HG03354 (cell line): ENCODE data around the gene JAGN1.
"Not testable (repeated sequence)": the region's sequence is repeated elsewhere in the genome, so short reads cannot be mapped to it uniquely, and the experiment has no call there.

Source experiments
- ATAC-seq: cut with Tn5 transposase; IDR thresholded peaks from one replicate; pipeline ENCODE4 v1.9.1; 2021; ENCODE audit warnings: mild to moderate bottlenecking; ENCODE audit not compliant: unreplicated experiment, poor library complexity, severe bottlenecking

The JAGN1 gene

DNA sequence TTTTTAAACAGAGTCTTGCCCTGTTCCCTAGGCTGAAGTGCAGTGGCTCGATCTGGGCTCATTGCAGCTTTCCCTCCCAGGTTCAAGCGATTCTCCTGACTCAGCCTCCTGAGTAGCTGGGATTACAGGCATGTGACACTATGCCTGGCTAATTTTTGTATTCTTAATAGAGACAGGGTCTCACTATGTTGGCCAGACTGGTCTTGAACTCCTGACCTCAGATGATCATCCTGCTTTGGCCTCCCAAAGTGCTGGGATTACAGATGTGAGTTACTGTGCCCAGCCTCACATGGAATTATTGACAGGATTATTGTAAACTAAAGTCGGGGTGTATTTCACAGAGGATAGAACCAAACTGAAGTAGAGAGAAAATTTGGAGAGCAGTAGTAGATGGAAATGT is 5.3 kb downstream of the JAGN1 start:
- ATAC-seq, result not testable (repeated sequence)

DNA sequence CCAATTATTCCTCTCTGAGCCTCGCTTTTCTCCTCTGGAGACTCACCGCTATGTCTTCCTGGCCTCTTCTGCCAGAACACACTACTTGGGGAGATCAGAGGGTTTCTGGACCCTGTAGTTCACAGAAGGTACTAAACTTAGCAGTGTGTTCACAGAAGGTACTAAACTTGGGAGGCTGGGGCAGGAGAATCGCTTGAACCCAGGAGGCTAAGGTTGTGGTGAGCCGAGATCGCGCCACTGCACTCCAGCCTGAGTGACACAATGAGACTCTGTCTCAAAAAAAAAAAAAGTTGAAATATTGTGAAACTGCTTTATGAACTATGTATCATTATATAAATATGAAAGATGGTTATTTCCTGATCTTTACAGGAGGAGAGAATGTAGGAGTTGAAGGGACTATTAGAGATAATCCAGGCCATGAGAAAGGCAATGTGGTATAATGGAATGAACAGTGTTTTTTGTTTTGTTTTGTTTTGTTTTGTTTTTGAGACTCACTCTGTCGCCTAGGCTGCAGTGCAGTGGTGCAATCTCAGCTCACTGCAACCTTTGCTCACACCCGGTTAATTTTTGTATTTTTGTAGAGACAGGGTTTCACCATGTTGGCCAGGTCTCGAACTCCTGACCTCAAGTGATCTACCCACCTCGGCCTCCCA is 6.5 kb downstream of the JAGN1 start:
- ATAC-seq, result not testable (repeated sequence)

DNA sequence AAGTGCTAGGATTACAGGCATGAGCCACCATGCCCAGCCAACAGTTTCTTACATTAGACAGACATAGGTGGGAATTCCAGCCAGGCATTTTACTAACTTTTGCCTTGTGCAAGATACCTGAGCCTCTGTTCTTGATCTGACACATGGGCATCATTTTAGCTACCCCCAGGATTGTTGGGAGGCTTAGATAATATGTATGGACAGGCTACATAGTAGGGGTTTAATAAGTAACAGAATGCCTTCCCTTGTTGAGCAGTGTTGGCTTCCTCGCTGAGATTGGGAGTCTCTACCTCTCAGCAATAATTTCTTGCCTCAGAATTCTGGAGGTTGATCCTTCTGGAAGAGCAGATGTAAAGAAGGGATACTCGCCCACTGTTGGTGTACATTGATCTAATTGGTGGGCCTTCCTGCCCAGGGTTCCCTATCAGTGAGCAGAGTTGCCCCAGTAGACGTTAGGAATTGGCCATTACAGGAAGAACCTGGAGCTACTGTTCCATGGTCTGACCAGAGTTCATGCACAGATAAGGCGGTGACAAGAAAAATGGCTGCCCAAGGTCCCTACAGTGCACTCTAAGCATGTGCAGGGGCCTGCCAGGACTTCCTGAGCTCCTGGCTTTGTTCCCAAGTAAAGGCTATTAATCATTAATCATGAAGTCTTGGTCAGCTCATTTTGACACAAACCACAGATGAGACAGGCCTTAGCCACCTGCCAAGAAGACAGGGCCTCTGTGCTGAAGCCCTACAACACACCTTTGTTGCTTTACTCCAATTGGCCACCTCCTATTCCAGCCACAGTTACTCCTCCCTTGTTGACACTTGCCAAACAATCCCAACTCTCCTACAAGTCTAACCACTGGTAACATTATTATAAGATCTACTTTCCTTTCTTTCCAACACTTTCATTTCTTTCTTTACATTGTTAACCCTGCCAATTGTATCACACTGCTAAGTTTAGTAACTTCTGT is 7.3 kb downstream of the JAGN1 start:
- peak; percentile 50 for ATAC-seq

DNA sequence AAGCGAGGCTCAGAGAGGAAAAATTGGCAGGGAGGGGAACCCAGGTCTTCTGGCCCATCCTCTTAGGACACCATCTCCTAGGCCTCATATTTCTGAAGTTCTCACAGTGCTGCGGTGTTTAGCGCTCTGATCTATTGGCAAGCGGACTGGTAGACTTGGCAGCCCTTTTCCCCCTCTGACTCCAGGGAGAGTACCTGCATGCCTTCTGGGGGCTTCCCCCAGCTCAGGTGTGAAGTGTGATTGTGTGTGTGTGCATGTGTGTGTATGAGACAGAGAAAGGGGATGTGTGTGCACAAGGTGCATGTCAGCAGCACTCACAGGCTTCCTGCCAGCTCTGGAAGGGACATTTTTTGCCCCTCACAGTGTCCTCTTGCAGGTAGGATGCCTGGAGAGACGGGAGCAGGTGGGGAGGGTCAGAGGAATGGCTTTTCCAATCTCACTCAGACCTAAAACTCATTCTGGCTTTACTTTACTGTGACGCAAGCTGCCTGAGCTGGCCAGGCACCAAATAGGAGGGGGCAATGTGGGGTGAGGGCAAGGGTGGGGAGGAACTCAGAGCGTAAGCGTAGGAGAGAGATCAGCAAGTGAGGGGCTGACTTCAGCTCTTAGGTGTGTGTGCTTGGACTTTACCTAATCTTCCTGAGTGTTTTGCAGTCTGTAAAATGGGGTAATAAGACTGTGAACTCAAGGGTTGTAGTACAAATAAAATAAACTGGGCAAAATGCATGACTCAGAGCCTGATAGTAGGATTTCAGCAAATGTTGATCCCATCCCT is 8.2 kb downstream of the JAGN1 start:
- ATAC-seq, result no peak

DNA sequence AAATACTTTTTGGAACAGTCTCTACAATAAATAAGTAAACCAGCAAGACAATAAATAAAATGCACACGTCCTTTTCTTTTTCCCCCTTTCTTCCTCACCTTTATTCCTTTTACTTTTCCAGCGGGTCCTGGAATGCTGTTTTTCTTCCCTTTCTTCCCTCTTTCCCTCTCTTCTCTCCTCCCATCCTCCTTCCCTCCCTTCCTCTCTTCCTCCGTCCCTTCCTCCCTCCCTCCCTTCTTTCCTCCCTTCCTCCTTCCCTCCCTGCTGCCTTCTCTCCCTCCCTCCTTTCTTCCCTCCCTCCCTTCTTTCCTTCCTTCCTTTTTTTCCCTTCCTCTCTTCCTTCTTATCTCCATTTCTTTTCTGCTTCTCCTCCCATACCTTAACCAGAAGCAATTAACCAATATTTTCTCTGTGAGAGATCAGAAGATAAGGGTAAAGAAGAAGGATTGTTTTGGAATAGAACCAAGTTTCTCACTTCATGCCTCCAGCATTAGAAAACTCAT is 8.9 kb downstream of the JAGN1 start:
- no peak for ATAC-seq

DNA sequence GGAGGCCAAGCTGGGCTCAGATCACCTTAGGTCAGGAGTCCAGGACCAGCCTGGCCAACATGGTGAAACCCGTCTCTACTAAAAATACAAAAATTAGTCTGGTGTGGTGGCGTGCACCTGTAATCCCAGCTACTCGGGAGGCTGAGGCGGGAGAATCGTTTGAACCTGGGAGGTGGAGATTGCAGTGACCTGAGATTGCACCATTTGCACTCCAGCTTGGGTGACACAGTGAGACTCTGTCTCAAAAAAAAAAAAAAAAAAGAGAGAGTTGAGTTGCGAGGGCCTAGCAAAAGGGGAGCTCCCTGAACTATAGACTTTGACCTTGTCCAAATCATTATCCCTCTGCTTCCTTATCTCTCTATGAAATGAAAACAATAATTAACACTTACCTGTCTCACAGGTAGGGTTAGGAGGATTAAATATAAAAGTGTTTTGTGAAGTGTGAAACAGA is 10.6 kb downstream of the JAGN1 start:
- ATAC-seq, result not testable (repeated sequence)

DNA sequence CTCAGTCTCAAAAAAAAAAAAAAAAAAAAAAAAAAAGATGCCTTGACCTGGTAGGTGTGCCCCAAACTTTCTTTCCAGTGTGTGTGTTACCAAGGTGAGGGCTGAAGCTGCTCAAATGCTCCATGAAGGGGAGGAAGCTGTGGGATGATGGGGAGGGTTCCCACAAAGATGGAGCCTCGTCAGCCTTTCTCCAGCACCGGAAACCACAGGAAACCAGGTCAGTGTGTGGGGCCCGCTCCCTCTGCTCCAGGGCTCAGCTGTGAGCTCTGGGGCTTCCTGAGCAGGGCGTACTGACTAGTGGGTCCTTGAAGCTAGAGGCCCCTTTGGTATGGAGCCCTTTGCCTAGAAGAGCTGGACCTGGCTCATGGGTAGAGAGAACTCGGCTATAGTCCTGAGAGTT is 11.6 kb downstream of the JAGN1 start:
- ATAC-seq, result no peak

DNA sequence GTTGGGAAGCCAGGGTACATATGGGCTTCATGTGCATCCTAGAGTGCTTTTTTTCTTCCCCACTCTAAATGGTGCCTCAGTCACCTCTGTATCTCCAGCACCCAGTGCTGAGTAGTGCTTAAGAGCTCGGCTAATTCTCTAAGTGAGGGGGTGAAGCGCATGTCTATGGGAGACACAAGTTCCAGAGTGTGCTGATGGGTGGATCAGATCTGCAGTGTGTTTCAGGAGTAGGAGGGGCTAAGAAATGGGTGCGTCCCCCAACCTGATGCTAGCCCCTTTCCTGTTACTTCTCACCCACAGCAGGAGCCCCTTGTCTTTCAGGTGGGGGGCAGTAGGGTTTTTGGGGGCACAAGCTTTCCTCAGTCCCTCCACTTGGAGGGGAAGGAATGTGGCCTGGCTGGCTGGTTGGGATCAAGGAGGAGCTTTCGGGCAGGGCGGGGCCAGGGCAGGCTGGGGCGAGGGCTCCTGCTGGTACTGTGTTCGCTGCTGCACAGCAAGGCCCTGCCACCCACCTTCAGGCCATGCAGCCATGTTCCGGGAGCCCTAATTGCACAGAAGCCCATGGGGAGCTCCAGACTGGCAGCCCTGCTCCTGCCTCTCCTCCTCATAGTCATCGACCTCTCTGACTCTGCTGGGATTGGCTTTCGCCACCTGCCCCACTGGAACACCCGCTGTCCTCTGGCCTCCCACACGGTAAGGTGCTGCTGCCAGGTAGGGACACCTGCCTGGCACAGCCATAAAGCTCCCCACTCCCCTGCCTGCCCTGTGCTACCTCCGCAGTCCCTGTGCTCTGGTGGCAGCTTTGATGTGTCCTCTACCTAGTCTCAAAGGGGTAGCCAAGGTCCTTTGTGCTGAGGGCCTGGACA is 12.2 kb downstream of the JAGN1 start, which contains the start of gene IL17RE:
TSS of gene IL17RE (plus strand) at position 477 of the 866 bp plus-strand sequence. CDS start at position 562, 85 bp downstream.
- no peak for ATAC-seq

DNA sequence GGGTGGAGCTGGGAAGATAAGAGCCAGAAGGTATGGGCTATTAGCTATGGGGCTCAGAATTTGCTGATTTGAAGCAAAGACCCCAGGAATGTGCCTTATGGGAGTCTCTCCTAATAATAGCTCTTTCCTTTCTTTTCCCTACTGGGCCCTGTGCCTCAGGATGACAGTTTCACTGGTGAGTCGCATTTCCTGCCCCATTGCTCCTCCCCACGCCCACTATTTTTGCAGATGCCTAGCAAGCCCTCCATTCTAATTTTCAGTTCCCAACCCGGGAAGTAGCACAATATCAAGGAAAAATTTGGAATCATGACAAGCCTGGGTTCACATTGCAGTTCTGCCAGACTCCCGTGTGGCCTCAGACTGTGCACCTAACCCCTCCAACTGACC is 12.8 kb downstream of the JAGN1 start:
- ATAC-seq, result no peak

DNA sequence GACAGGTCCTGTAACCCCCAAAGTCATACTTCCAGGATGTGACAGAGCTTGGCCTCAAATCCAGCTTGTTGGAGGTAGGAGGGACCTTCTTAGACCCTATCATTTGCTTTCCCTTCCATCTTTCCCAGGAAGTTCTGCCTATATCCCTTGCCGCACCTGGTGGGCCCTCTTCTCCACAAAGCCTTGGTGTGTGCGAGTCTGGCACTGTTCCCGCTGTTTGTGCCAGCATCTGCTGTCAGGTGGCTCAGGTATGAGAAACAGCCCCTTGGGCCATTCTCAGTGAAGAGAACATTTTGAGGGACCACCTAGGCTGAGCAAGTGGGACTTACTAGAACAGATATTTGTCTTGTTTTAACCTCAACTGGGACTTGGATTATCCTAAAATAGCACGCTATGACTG is 13.5 kb downstream of the JAGN1 start:
- ATAC-seq, result no peak

DNA sequence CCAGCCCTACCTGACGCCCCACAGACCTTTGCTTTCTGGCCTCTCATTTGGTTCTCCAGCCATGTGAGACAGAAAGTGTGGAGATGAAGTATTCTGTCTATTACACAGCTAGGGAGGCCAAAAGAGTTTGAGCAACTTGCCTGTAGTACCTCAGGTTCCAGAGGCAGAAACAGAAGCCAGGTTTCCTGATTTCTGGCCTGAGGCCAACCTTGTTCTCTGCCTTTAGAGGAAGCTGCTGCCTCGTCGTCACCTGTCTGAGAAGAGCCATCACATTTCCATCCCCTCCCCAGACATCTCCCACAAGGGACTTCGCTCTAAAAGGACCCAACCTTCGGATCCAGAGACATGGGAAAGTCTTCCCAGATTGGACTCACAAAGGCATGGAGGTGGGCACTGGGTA is 16.1 kb downstream of the JAGN1 start:
- ATAC-seq, result no peak

DNA sequence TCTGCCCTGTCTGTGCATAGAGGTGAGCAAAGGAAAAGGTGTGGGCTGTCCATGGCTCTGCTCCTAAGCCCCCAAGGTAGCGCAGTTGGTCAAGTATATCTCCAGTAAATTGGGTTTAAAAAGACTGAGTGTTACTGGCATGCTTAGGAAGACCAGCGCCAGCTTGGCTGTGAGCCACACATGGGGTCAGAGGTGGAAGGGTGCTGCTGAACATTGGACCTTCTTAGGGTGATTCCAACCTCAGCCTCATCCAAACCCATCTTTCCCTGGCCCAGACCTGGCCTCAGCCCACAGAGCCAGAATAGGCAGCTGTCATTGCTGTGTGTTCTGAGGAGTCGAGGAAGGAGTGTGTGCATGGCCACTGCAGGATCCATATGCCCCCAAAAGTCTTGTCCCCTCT is 17.9 kb downstream of the JAGN1 start:
- ATAC-seq, result no peak

DNA sequence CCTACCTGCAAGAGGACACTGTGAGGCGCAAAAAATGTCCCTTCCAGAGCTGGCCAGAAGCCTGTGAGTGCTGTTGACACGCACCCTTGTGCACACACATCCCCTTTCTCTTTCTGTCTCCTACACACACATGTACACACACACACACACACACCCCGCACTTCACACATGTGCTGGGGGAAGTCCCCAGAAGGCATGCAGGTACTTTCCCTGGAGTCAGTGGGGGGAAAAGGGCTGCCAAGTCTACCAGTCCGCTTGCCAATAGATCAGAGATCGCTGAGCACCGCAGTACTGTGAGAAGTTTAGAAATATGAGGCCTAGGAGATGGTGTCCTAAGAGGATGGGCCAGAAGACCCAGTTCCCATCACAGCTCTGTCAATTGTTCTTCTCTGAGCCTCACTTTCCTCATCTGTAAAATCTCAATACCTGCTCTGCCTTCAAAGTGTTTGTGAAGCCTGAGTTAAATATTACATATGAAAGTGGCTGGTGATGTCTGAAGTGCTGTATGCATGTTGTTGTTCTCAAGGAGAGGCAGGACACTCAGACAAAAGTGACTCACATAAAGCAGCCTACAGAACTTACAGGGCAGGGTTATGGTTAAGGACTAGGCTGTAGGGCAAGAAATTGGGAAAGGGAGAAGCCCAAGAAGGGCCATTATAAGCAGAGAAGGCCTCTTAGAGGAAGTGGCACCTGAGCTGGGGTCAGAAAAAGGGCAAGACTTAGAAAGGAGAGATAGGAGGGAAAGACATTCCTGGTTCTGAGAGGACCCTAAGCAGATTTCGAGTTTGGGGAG is 19.0 kb downstream of the JAGN1 start:
- no peak for ATAC-seq

DNA sequence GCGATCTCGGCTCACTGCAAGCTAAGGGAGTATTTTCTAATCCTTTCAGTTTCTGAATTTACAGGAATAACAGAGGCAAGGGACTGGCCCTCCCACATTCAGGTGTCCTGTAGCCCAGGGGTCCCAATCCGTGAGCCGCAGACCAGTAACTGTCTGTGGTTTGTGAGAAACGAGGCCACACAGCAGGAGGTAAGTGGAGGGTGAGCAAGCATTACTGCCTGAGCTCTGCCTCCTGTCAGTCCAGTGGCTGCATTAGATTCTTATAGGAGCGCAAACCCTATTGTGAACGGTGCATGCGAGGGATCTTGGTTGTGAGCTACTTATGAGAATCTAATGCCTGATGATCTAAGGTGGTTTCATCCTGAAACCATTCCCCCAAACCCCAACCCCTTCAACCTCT is 21.5 kb downstream of the JAGN1 start:
- no peak for ATAC-seq

DNA sequence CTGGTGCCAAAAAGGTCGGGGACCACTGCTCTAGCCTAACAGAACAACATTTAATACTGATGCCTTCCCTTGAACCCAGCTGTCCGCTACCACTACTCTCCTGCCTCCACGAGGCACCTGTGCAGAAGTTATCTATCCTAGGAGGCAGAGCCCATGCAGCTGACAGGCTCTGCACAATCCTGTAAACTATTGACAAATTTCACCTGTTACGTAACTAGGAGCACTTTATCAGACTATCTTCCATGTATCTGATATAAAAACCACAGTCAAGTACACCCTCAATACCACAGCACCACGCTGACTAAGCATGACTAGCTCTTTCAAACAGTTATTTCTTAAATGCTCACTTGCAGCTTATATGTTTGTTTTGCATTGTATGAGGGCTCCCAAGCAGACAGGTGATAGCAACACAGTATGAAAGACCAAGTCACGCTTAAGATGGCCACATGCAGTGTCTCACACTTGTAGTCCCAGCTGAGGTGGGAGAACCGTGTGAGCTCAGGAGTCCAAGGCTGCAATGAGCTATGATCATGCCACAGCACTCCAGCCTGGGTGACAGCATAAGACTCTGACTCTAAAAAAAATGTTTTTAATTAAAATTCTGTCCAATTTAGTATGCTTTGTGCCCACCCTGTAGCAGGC is 22.0 kb downstream of the JAGN1 start:
- ATAC-seq, result no peak

DNA sequence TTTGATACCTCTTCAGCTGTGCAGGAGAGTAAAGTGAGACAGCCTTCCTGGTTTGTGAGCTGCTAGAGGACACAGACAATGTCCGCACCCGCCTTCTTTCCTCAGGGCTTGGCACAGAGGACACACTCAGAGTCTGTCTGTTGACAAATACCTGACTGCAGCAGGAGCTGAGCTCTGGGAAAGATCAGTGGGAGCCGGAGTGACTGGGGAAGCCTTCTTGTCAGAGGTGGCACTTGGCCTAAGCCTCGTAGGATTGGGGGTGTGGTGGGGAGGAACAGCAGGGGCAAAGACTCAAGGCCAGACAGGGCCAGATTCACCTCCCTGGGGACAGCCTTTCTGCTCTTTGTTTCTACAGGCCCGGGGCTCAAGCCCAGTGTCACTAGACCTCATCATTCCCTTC is 23.2 kb downstream of the JAGN1 start:
- no peak for ATAC-seq

DNA sequence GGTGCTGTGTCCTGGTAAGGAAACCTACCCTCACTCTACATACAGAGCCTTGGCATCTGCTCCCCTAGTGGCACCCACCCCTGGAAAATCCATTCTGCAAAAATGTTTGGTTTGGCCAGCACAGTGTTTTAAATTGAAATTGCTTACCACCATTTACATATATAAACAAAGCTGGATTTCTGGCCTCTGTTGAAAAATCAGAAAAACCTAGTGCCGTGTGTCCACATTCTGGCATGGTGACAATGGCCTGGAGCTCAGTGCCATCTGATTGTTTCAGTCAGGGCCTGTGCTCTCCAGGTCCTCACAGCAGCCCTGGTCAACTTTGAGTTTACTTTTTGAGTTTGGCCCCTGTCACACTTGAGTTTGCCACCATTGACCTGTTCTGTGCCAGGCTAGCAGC is 23.6 kb downstream of the JAGN1 start:
- ATAC-seq, result no peak
